Fibroblast of lung (primary cell): ENCODE results near the gene IPO8. TPM values are rescaled to one million over a fixed set of nuclear protein-coding genes. Genes with fewer than 3 reads are reported as not detected.

ENCODE experiments used
- DNase-seq, 2 donors: peaks; one replicate each; pipeline versions ENCODE4 v3.0.0 to v3.0.0-alpha.2; 2010; ENCODE audit warnings: low read depth in 2 of 2
- H2AFZ ChIP-seq: 2 replicates; pipeline ENCODE4 v1.5.1; 2012; ENCODE audit warnings: low read length, control low read depth, inconsistent platforms
- H3K27ac ChIP-seq: 2 replicates; pipeline ENCODE4 v1.5.1; 2011; ENCODE audit warnings: low read length, control low read depth; ENCODE audit not compliant: insufficient read depth
- H3K27me3 ChIP-seq: 2 replicates; pipeline ENCODE4 v1.5.1; 2011; ENCODE audit warnings: mild to moderate bottlenecking, low read length; ENCODE audit not compliant: control insufficient read depth, insufficient read depth
- H3K36me3 ChIP-seq: 2 replicates; pipeline ENCODE4 v1.5.1; 2011; ENCODE audit warnings: low read length; ENCODE audit not compliant: control insufficient read depth, insufficient read depth
- H3K4me1 ChIP-seq: 2 replicates; pipeline ENCODE4 v1.5.1; 2011; ENCODE audit warnings: low read length; ENCODE audit not compliant: control insufficient read depth, insufficient read depth; ENCODE audit errors: extremely low read depth
- H3K4me2 ChIP-seq: 2 replicates; pipeline ENCODE4 v1.5.1; 2011; ENCODE audit warnings: low read length, control low read depth; ENCODE audit not compliant: insufficient read depth; ENCODE audit errors: extremely low read depth
- H3K4me3 ChIP-seq, 4 experiments: fragments of 200-600 bp in 1 of 4; sonication (generic) in 1 of 4; replicated peaks in 1 of 4; 2 replicates each; pipeline ENCODE4 v1.5.1; 2011 to 2016; ENCODE audit warnings: low read length in 4 of 4, low read depth in 3 of 4, mild to moderate bottlenecking in 3 of 4, control low read depth in 2 of 4, inconsistent platforms in 1 of 4, mixed read lengths in 1 of 4; ENCODE audit not compliant: insufficient read depth in 1 of 4; ENCODE audit errors: control extremely low read depth in 1 of 4
- H3K79me2 ChIP-seq: 2 replicates; pipeline ENCODE4 v1.5.1; 2012; ENCODE audit warnings: mild to moderate bottlenecking, low read length, inconsistent platforms; ENCODE audit not compliant: control insufficient read depth, insufficient read depth
- H3K9ac ChIP-seq: 2 replicates; pipeline ENCODE4 v1.5.1; 2011; ENCODE audit warnings: mild to moderate bottlenecking, low read length, control low read depth; ENCODE audit not compliant: insufficient read depth
- H3K9me3 ChIP-seq: 2 replicates; pipeline ENCODE4 v1.5.1; 2012; ENCODE audit warnings: low read depth, low read length; ENCODE audit not compliant: control insufficient read depth, insufficient read depth
- H4K20me1 ChIP-seq: 2 replicates; pipeline ENCODE4 v1.5.1; 2011; ENCODE audit warnings: low read length; ENCODE audit not compliant: control insufficient read depth, insufficient read depth; ENCODE audit errors: extremely low read depth
- EZH2 ChIP-seq: IDR thresholded peaks from 2 replicates; pipeline ENCODE4 v1.5.1; 2012; ENCODE audit warnings: low read length, control low read depth, mild to moderate bottlenecking; ENCODE audit errors: missing control alignments
- polyA plus RNA-seq, 2 donors: library from polyadenylated mRNA; depleted of rRNA in 1 of 2; stranded (reverse) in 1 of 2; unstranded in 1 of 2; fragments of >200 nt; gene quantifications; 2 replicates each; pipeline ENCODE4 v1.2.1, GENCODE V29; 2011 to 2012; ENCODE audit warnings: missing spikeins in 1 of 2
- total RNA-seq: library from RNA; depleted of rRNA; stranded (reverse); fragments of >200 nt; gene quantifications from 2 replicates; pipeline ENCODE4 v1.2.1, GENCODE V29; 2014
- TF ChIP-seq, protein P1 (sequence below), 2 donors: IDR thresholded peaks in 1 of 2; conservative IDR thresholded peaks in 1 of 2; 1 replicate in 1 of 2; 2 replicates in 1 of 2; pipeline ENCODE4 v1.5.1; 2011 to 2012; ENCODE audit warnings: low read length in 2 of 2, control low read depth in 1 of 2, inconsistent platforms in 1 of 2, low read depth in 1 of 2, mild to moderate bottlenecking in 1 of 2

The IPO8 gene
- total and polyA plus RNA-seq, 2 donors (not counting 1 experiment from before 2014, with no cell fraction given), result 12.4 to 41.5 TPM

DNA sequence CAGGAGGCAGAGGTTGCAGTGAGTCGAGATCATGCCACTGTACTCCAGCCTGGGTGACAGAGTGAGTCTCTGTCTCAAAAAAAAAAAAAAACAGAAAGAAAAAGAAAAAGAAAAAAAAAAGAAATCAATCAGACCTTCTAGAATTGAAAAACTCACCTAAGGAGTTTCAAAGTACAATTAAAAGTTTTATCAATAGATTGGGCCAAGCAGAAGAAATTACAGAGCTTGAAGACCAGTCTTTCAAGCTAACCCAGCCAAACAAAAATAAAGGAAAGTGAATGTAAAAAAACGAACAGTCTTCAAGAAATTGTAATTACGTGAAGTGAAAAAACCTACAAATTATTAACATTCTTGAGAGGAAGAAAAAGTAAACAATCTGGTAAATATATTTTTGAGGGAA lies 93.0 kb downstream of the IPO8 start:
- H3K9ac ChIP-seq, result no peak overlapping the region
- TF ChIP-seq, protein P1, sequence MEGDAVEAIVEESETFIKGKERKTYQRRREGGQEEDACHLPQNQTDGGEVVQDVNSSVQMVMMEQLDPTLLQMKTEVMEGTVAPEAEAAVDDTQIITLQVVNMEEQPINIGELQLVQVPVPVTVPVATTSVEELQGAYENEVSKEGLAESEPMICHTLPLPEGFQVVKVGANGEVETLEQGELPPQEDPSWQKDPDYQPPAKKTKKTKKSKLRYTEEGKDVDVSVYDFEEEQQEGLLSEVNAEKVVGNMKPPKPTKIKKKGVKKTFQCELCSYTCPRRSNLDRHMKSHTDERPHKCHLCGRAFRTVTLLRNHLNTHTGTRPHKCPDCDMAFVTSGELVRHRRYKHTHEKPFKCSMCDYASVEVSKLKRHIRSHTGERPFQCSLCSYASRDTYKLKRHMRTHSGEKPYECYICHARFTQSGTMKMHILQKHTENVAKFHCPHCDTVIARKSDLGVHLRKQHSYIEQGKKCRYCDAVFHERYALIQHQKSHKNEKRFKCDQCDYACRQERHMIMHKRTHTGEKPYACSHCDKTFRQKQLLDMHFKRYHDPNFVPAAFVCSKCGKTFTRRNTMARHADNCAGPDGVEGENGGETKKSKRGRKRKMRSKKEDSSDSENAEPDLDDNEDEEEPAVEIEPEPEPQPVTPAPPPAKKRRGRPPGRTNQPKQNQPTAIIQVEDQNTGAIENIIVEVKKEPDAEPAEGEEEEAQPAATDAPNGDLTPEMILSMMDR (conservative IDR thresholded peaks at IDR 0.05 in 1 of 2, IDR thresholded peaks at IDR 0.05 in 1 of 2; ENCODE audit: low read depth in 1 of 2, low read length in 2 of 2), result no peak
- no peak for TF ChIP-seq EZH2
- H3K9me3 ChIP-seq, result no peaks in the 10 kb centered on the region
- no peak overlapping the region for H3K4me2 ChIP-seq
- no peaks in the 10 kb centered on the region for H4K20me1 ChIP-seq
- no peak overlapping the region for H2AFZ ChIP-seq
- H3K4me1 ChIP-seq, result peaks cover 2% of the 10 kb centered on the region
- DNase-seq, result no peak
- H3K27ac ChIP-seq, result no peak overlapping the region
- H3K27me3 ChIP-seq, result no peaks in the 10 kb centered on the region
- H3K79me2 ChIP-seq, result no peaks in the 10 kb centered on the region
- no peaks in the 10 kb centered on the region for H3K36me3 ChIP-seq
- H3K4me3 ChIP-seq, result no peak overlapping the region

DNA sequence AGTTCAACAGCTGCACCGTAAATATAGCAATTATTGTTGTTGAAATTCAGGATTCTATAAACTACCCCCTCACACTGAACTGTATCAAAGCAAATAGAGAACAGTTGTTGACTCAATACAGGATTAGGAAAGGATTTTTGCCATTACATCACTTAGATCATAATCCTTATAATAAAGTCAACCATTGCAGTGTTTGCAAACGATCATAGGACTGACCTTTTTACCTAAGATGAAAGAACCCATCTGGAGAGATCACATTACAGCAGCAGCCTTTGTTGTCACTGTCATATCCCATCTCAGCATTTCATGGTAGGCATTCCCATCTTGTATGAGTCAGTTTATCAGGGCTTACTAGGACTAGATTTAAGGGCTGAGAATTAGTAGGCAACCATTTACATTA lies 96.1 kb downstream of the IPO8 start:
- H3K27ac ChIP-seq, result no peak overlapping the region
- TF ChIP-seq, protein P1 (conservative IDR thresholded peaks at IDR 0.05 in 1 of 2, IDR thresholded peaks at IDR 0.05 in 1 of 2; ENCODE audit: low read depth in 1 of 2, low read length in 2 of 2), result no peak
- TF ChIP-seq EZH2, result no peak
- peak in 1 of 2 donors; percentile 58 for DNase-seq

DNA sequence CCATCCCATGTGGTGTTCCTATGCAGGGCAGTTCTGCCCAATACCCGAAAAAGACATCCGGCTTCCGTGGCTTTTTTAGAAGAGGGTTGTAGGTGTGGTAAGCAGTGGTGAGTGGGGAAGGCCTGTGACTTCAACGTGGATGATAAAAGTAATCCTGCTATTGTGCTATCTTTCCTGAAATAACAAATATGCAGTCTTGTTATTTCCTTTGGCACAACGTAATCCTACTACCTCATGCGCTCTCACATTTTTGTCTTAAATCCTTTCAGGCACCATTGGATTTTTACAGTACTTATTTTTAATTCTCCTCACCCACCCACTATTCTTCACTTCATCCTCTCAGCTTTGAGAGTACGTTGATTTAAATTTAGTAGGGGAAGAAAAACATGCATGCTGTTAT lies 96.8 kb downstream of the IPO8 start:
- Histone ChIP-seq H3K27me3 (no peaks in the 10 kb centered on the region), H3K79me2 (no peaks in the 10 kb centered on the region), H3K4me2 (no peak overlapping the region), H3K4me1 (no peaks in the 10 kb centered on the region), H4K20me1 (no peaks in the 10 kb centered on the region), H3K9me3 (no peaks in the 10 kb centered on the region), H2AFZ (no peak overlapping the region), H3K36me3 (no peaks in the 10 kb centered on the region), H3K9ac (no peak overlapping the region), H3K27ac (no peak overlapping the region), H3K4me3 (no peak overlapping the region)
- DNase-seq, result peak in 1 of 2 donors; percentile 17
- TF ChIP-seq, protein P1 (conservative IDR thresholded peaks at IDR 0.05 in 1 of 2, IDR thresholded peaks at IDR 0.05 in 1 of 2; ENCODE audit: low read depth in 1 of 2, low read length in 2 of 2), result no peak
- no peak for TF ChIP-seq EZH2

More for the DNA sequence above, 96.1 kb downstream of the IPO8 start:
- no peak overlapping the region for H2AFZ ChIP-seq
- no peak overlapping the region for H3K9ac ChIP-seq
- H3K79me2 ChIP-seq, result no peaks in the 10 kb centered on the region
- H3K4me2 ChIP-seq, result no peak overlapping the region
- no peaks in the 10 kb centered on the region for H3K9me3 ChIP-seq
- no peaks in the 10 kb centered on the region for H3K4me1 ChIP-seq
- no peaks in the 10 kb centered on the region for H3K36me3 ChIP-seq
- no peaks in the 10 kb centered on the region for H3K27me3 ChIP-seq
- no peak overlapping the region for H3K4me3 ChIP-seq
- H4K20me1 ChIP-seq, result no peaks in the 10 kb centered on the region
